ENCODE data around the gene PHIP. TPM values are rescaled to one million over a fixed set of nuclear protein-coding genes. Genes with fewer than 3 reads are reported as not detected.

Gene PHIP
- total and polyA plus RNA-seq, 10 of the 15 experiments (the other 5 are each of a cell fraction or from before 2014, with no cell fraction given), result 8.5 to 34.6 (median 17.9) TPM

DNA sequence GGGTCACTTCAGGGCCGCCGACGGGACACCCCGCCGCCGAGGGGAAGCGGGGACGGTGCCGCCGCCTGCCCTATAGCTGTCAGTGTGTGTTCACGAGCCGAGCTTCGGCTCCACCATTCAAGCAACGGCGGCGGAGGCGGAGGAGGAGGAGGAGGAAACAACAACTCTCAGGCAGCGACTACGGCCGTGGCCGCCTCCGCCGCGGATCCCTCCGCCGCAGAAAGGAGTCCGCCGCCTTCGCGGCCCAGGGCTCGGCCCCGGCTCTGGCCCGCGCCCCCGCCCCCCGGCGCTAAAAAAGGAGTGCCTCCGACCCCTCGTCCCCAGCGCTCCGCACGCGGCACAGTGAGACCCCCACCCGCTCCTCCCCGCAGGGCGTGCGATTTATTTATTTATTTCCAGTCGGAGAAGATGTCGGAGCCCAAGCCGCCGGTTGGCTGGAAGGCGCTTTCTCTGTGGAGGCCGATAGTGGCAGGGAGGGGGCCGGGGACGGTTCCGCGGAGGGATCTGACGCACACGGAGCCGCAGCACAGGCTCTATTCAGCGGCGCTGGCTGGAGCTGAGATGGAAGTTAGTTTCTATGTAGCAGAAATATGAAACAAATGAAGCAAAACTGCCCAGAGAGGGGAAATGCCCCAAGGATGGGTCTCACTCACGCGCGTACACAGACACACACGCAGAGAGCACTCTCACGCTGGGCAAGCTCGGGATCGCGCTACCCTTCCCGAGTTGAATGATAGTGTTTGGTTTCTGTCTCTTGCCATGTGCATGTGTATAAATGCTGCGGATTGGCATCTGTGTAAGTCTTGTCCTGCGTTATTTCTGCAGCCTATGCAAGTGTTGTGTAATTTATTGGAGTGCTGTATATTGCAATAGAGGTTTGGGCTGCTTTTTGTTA, at the start of gene PHIP (continued):
- TF ChIP-seq REST (IDR thresholded peaks at IDR 0.05; ENCODE audit: low read depth, low read length) (peak; percentile 42; the same call in 1 of the 2 replicates), MXI1 (IDR thresholded peaks at IDR 0.05; ENCODE audit: low read depth, low read length) (peak; percentile 75), NFIC (IDR thresholded peaks at IDR 0.05; ENCODE audit: low read depth, low read length) (peak; percentile 47; the same call in 1 of the 2 replicates), TARDBP (IDR thresholded peaks at IDR 0.05; ENCODE audit: borderline replicate concordance) (peak; percentile 72; the same call in 1 of the 2 replicates), CBX5 (IDR thresholded peaks at IDR 0.05; ENCODE audit: low read depth) (peak; percentile 81; the same call in 1 of the 2 replicates), PKNOX1 (IDR thresholded peaks at IDR 0.05) (peak; percentile 27; the same call in 1 of the 2 replicates), RAD51 (IDR thresholded peaks at IDR 0.05) (no peak), STAT1 (conservative IDR thresholded peaks at IDR 0.05) (peak; percentile 80; the same call in 1 of the 2 replicates), POU2F2 (IDR thresholded peaks at IDR 0.05; ENCODE audit: borderline replicate concordance, low read depth, low read length) (peak; percentile 53; the same call in 2 of the 3 replicates), SP1 (IDR thresholded peaks at IDR 0.05; ENCODE audit: low read depth, low read length) (peak; percentile 9), RAD21 (IDR thresholded peaks at IDR 0.05; ENCODE audit: insufficient read depth, low read depth, low read length) (no peak), FOXM1 (IDR thresholded peaks at IDR 0.05; ENCODE audit: low read depth, low read length) (peak; percentile 66; the same call in 1 of the 2 replicates), LARP7 (IDR thresholded peaks at IDR 0.05) (0 out of 2 replicates have a peak, but pooled peaks have one; percentile 65), ZZZ3 (IDR thresholded peaks at IDR 0.05; ENCODE audit: control insufficient read depth, insufficient read length, low read depth) (no peak), NFYB (IDR thresholded peaks at IDR 0.05; ENCODE audit: insufficient read depth, low read depth, low read length) (peak; percentile 48; the same call in 1 of the 2 replicates), CHD1 (IDR thresholded peaks at IDR 0.05; ENCODE audit: low read depth, low read length) (0 out of 2 replicates have a peak, but pooled peaks have one; percentile 57), BHLHE40 (IDR thresholded peaks at IDR 0.05; ENCODE audit: borderline replicate concordance in 1 of 2, low read depth in 2 of 2, low read length in 1 of 2) (peak in 1 of 2 experiments; percentile 52; a peak in 1 of 4 replicates), MTA2 (IDR thresholded peaks at IDR 0.05; ENCODE audit: low read depth) (no peak), POLR2AphosphoS5 (IDR thresholded peaks at IDR 0.05; ENCODE audit: low read length) (peak; percentile 85), CHD2 (IDR thresholded peaks at IDR 0.05; ENCODE audit: borderline replicate concordance, low read depth, low read length) (peak; percentile 94), NR2C1 (IDR thresholded peaks at IDR 0.05) (no peak), MAX (IDR thresholded peaks at IDR 0.05; ENCODE audit: low read depth, low read length) (peak; percentile 52; the same call in 1 of the 2 replicates), MEF2A (IDR thresholded peaks at IDR 0.05; ENCODE audit: insufficient read depth, low read depth, low read length) (no peak)

Measured in GM12878 (cell line).